H1 (cell line): ENCODE results near the gene CRTAC1. TPM values are rescaled to one million over a fixed set of nuclear protein-coding genes. Genes with fewer than 3 reads are reported as not detected.

Source experiments
- CTCF ChIA-PET: fragments of 300-600 bp; sonication (Branson Sonifier 250); formaldehyde crosslinking; loops from one replicate; lab custom pipeline; 2021; ENCODE audit not compliant: partially characterized antibody; lab: Charles Lee
- POLR2A ChIA-PET: fragments of 300-600 bp; sonication (Branson Sonifier 250); formaldehyde crosslinking; loops from one replicate; lab custom pipeline; 2021; ENCODE audit warnings: inconsistent platforms; ENCODE audit not compliant: partially characterized antibody; lab: Charles Lee
- DNase-seq, 2 experiments: peaks; one replicate each; pipeline versions ENCODE4 v3.0.0 to v3.0.0-alpha.2; 2010 to 2022; ENCODE audit warnings: low spot score in 2 of 2, low read depth in 1 of 2, mixed read lengths in 1 of 2
- FAIRE-seq: peaks from 2 replicates; lab custom pipeline; 2011; peaks lifted over from hg19 to GRCh38; lab: Jason Lieb, UNC
- H2AFZ ChIP-seq: 2 replicates; pipeline ENCODE4 v1.8.1; 2012; ENCODE audit warnings: low read length, inconsistent platforms
- H2AK5ac ChIP-seq: 2 replicates; pipeline ENCODE4 v1.6.1; 2013; ENCODE audit warnings: low read depth, low read length
- H2BK120ac ChIP-seq: replicated peaks from 2 replicates; pipeline ENCODE3; 2013; ENCODE audit warnings: low read depth, low read length, inconsistent platforms
- H2BK12ac ChIP-seq: 2 replicates; pipeline ENCODE4 v1.6.1; 2013; ENCODE audit warnings: low read depth, low read length
- H2BK15ac ChIP-seq: 2 replicates; pipeline ENCODE4 v1.6.1; 2013; ENCODE audit warnings: low read length
- H2BK20ac ChIP-seq: 2 replicates; pipeline ENCODE4 v1.6.1; 2013; ENCODE audit warnings: low read length
- H2BK5ac ChIP-seq: 2 replicates; pipeline ENCODE4 v1.6.1; 2013; ENCODE audit warnings: low read depth, low read length
- H3K14ac ChIP-seq: 2 replicates; pipeline ENCODE4 v1.6.1; 2013; ENCODE audit warnings: inconsistent platforms; ENCODE audit not compliant: insufficient read length
- H3K18ac ChIP-seq: 2 replicates; pipeline ENCODE4 v1.6.1; 2013; ENCODE audit warnings: low read length; ENCODE audit errors: extremely low read depth
- H3K23ac ChIP-seq: 2 replicates; pipeline ENCODE4 v1.6.1; 2013; ENCODE audit warnings: inconsistent platforms; ENCODE audit not compliant: insufficient read length
- H3K23me2 ChIP-seq: 2 replicates; pipeline ENCODE4 v1.6.1; 2013; ENCODE audit warnings: low read depth, low read length
- H3K27ac ChIP-seq: 2 replicates; pipeline ENCODE4 v1.6.1; 2011; ENCODE audit warnings: low read depth, low read length, inconsistent platforms
- H3K27me3 ChIP-seq, 4 experiments: replicated peaks in 1 of 4; 1 replicate in 1 of 4; 2 replicates in 3 of 4; pipeline versions ENCODE4 v1.6.1 to v1.8.1; 2011 to 2013; ENCODE audit warnings: low read length in 3 of 4, mild to moderate bottlenecking in 3 of 4, inconsistent platforms in 2 of 4, mixed read lengths in 2 of 4, moderate library complexity in 1 of 4; ENCODE audit not compliant: control insufficient read depth in 3 of 4, insufficient read depth in 3 of 4; ENCODE audit errors: extremely low read depth in 1 of 4
- H3K36me3 ChIP-seq, 4 experiments: 2 replicates each; pipeline versions ENCODE4 v1.6.1 to v1.8.1; 2011 to 2013; ENCODE audit warnings: mild to moderate bottlenecking in 4 of 4, low read length in 3 of 4, moderate library complexity in 2 of 4, control low read depth in 1 of 4, inconsistent platforms in 1 of 4; ENCODE audit not compliant: insufficient read depth in 4 of 4, control insufficient read depth in 2 of 4
- H3K4ac ChIP-seq: replicated peaks from 2 replicates; pipeline ENCODE3; 2013; ENCODE audit warnings: low read length, low read depth, mixed read lengths, inconsistent platforms; ENCODE audit not compliant: insufficient read length
- H3K4me1 ChIP-seq, 4 experiments: replicated peaks in 1 of 4; 1 replicate in 1 of 4; 2 replicates in 3 of 4; pipeline versions ENCODE4 v1.6.1 to v1.8.1; 2011 to 2013; ENCODE audit warnings: low read length in 3 of 4, inconsistent platforms in 2 of 4, mixed read lengths in 1 of 4; ENCODE audit not compliant: insufficient read depth in 4 of 4, control insufficient read depth in 3 of 4
- H3K4me2 ChIP-seq, 2 experiments: 2 replicates each; pipeline versions ENCODE4 v1.6.1 to v1.8.1; 2011 to 2013; ENCODE audit warnings: low read depth in 2 of 2, low read length in 2 of 2, control low read depth in 1 of 2, inconsistent platforms in 1 of 2, mild to moderate bottlenecking in 1 of 2; ENCODE audit not compliant: insufficient read depth in 1 of 2
- H3K4me3 ChIP-seq, 4 experiments: fragments of 200-600, 300-600 bp in 1 of 4; sonication (generic), shearing (Covaris generic), sonication (Bioruptor Twin) in 1 of 4; 2 replicates each; pipeline versions ENCODE4 v1.5.1 to v1.8.1; 2011 to 2016; ENCODE audit warnings: low read length in 4 of 4, low read depth in 3 of 4, control low read depth in 2 of 4, inconsistent platforms in 2 of 4, mild to moderate bottlenecking in 2 of 4, mixed read lengths in 1 of 4, moderate library complexity in 1 of 4; ENCODE audit not compliant: insufficient read depth in 2 of 4; ENCODE audit errors: extremely low read depth in 1 of 4
- H3K56ac ChIP-seq: replicated peaks from 2 replicates; pipeline ENCODE3; 2013; ENCODE audit warnings: low read depth, mild to moderate bottlenecking, mixed read lengths, low read length, inconsistent platforms; ENCODE audit not compliant: insufficient read length
- H3K79me1 ChIP-seq: 2 replicates; pipeline ENCODE4 v1.6.1; 2013; ENCODE audit warnings: low read depth, low read length, control low read depth
- H3K79me2 ChIP-seq, 2 experiments: 2 replicates each; pipeline versions ENCODE4 v1.6.1 to v1.8.1; 2012 to 2013; ENCODE audit warnings: low read length in 2 of 2, mild to moderate bottlenecking in 2 of 2, inconsistent platforms in 1 of 2; ENCODE audit not compliant: insufficient read depth in 2 of 2, control insufficient read depth in 1 of 2
- H3K9ac ChIP-seq, 4 experiments: replicated peaks in 1 of 4; 1 replicate in 1 of 4; 2 replicates in 3 of 4; pipeline versions ENCODE4 v1.6.1 to v1.8.1; 2011 to 2013; ENCODE audit warnings: low read depth in 3 of 4, low read length in 3 of 4, control low read depth in 2 of 4, mild to moderate bottlenecking in 2 of 4, moderate library complexity in 2 of 4, inconsistent platforms in 1 of 4; ENCODE audit errors: extremely low read depth in 1 of 4
- H3K9me3 ChIP-seq, 2 experiments: 2 replicates each; pipeline versions ENCODE4 v1.6.1 to v1.8.1; 2012 to 2013; ENCODE audit warnings: mild to moderate bottlenecking in 2 of 2, moderate library complexity in 2 of 2, control low read depth in 1 of 2, inconsistent platforms in 1 of 2, low read depth in 1 of 2, low read length in 1 of 2, mixed read lengths in 1 of 2; ENCODE audit not compliant: insufficient read depth in 2 of 2
- H4K20me1 ChIP-seq, 2 experiments: replicated peaks in 1 of 2; 2 replicates each; pipeline versions ENCODE3 to v1.8.1; 2011 to 2013; ENCODE audit warnings: inconsistent platforms in 2 of 2, low read length in 2 of 2, mild to moderate bottlenecking in 1 of 2; ENCODE audit not compliant: insufficient read depth in 2 of 2, control insufficient read depth in 1 of 2
- H4K5ac ChIP-seq: 2 replicates; pipeline ENCODE4 v1.6.1; 2013; ENCODE audit warnings: low read length, low read depth, mixed read lengths, inconsistent platforms; ENCODE audit not compliant: insufficient read length
- H4K8ac ChIP-seq: 2 replicates; pipeline ENCODE4 v1.8.0; 2013; ENCODE audit warnings: mild to moderate bottlenecking, moderate library complexity, low read length, inconsistent platforms; ENCODE audit not compliant: insufficient read depth; ENCODE audit errors: extremely low read depth
- H4K91ac ChIP-seq: replicated peaks from 2 replicates; pipeline ENCODE3; 2013; ENCODE audit warnings: low read length, mixed read lengths, inconsistent platforms; ENCODE audit not compliant: insufficient read length
- CHD2 ChIP-seq: IDR thresholded peaks from 2 replicates; pipeline ENCODE4 v1.6.1; 2012; ENCODE audit warnings: low read length, improper control_type of control experiment
- KDM1A ChIP-seq: fragments of 200-600, 300-600 bp; sonication (generic); IDR thresholded peaks from 2 replicates; pipeline ENCODE4 v1.7.1; 2016; ENCODE audit warnings: mild to moderate bottlenecking, low read length, borderline replicate concordance
- WGBS, 2 experiments: shearing (Covaris generic) in 1 of 2; methylation state at CpG; one replicate each; pipeline versions ENCODE4 v1.1.6 to v1.1.7; 2013 to 2015; ENCODE audit warnings: low lambda C conversion rate in 2 of 2, mixed read lengths in 2 of 2, inconsistent platforms in 1 of 2, low coverage in 1 of 2, missing lambda C conversion rate in 1 of 2; ENCODE audit not compliant: insufficient replicate concordance in 2 of 2, insufficient coverage in 1 of 2, insufficient read length in 1 of 2; ENCODE audit errors: extremely low coverage in 1 of 2, missing lambda C conversion rate in 1 of 2; 5-methylcytosine and 5-hydroxymethylcytosine counted together
- polyA plus RNA-seq, 7 experiments: library from polyadenylated mRNA; depleted of rRNA in 3 of 7; stranded (reverse) in 5 of 7; unstranded in 2 of 7; fragments of >200 nt in 5 of 7; fragments of 200-250 nt in 2 of 7; gene quantifications; 1 replicate in 5 of 7; 2 replicates in 1 of 7; 4 replicates in 1 of 7; pipeline versions ENCODE4 v1.2.1 to v1.2.3, GENCODE V29; 2011 to 2013; ENCODE audit warnings: missing spikeins in 2 of 7, mixed read lengths in 2 of 7
- total RNA-seq: library from RNA; stranded (reverse); fragmentation: NEBNext Ultra II Directional; extraction: Animal tissue kit (Norgen Biotek cat#: 25700); gene quantifications from 2 replicates; pipeline ENCODE4 v1.2.1, GENCODE V29; 2021

The CRTAC1 gene
- total and polyA plus RNA-seq, 2 of the 8 experiments (the other 6 are each of a cell fraction or from before 2014, with no cell fraction given), result 0.91 to 1.2 TPM

DNA sequence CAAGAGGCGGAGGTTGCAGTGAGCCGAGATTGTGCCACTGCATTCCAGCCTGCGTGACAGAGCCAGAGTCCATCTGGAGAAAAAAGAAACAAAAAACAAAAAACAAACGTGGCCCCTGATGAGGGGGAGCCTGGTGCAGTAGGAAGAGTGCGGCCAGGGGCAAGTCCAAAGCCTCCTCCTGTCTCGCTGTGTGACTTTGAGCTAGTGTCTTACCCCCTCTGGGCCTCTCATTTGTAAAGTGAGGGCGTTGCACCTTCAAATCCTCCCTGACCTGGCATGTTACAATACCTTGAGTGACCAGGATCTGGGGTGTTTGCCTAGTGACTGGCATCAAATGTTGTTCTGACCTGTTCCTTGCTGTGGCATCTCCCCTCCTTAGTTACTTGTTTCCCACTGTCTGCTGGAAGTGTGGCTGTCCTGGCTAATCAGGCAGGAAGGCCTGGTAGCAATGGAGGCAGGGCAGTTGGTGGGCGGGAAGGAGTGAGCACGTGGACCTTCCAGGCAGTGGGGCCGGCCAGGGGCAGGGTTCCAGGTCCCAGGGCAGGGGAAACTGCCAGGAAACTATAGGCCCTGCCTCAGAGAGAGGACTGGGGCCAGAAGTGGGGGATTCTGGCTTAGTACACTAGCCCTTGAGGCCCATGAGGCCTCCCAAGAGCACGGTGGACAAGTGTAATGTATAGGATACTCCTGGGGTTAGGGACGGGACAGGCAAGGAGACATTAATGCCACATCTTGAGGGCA is 205.2 kb downstream of the CRTAC1 start:
- Histone ChIP-seq H3K9ac (no peak overlapping the region), H4K5ac (no peak overlapping the region), H3K56ac (no peak overlapping the region), H3K23ac (no peak overlapping the region), H2BK20ac (no peak overlapping the region), H3K4ac (no peak overlapping the region), H3K79me1 (no peaks in the 10 kb centered on the region; the same call in 1 of the 2 replicates), H2AK5ac (no peak overlapping the region; the same call in 1 of the 2 replicates), H4K20me1 (no peaks in the 10 kb centered on the region), H3K18ac (no peak overlapping the region), H3K14ac (no peak overlapping the region), H3K27me3 (no peaks in the 10 kb centered on the region), H2AFZ (no peak overlapping the region), H4K91ac (no peak overlapping the region), H3K23me2 (no peaks in the 10 kb centered on the region), H3K4me2 (no peak overlapping the region), H2BK120ac (no peak overlapping the region), H3K4me1 (peaks cover 0 to 11% (median 6%) of the 10 kb centered on the region in 4 experiments; a peak in 4 of 7 replicates), H3K79me2 (no peaks in the 10 kb centered on the region), H4K8ac (no peak overlapping the region), H3K36me3 (no peaks in the 10 kb centered on the region), H3K4me3 (no peak overlapping the region), H3K27ac (no peak overlapping the region), H2BK5ac (no peak overlapping the region), H2BK12ac (0 out of 2 replicates have a peak overlapping the region, but pooled peaks have one; percentile 14), H2BK15ac (no peak overlapping the region), H3K9me3 (no peaks in the 10 kb centered on the region)
- FAIRE-seq, result no peak
- ChIA-PET CTCF (interaction anchor here (1.2 to 1.6 kb wide), 5 partner anchors 19 to 44 kb away, joined by 3 to 7 read pairs (median 4); no protein-coding TSS in a partner anchor), POLR2A (no interaction called here)
- no peak for DNase-seq
- 84% methylated on average over 11 of the region's 12 CpGs; no CpG with 5 or more reads in 1 of the 2 experiments for WGBS, 2 experiments
- no peak for TF ChIP-seq CHD2
- TF ChIP-seq KDM1A, result peak; percentile 31; the same call in 1 of the 2 replicates
